HepG2 (cell line): ENCODE results near the gene NOTO. TPM values are rescaled to one million over a fixed set of nuclear protein-coding genes. Genes with fewer than 3 reads are reported as not detected.

ENCODE experiments used
- CEBPZ ChIP-seq: IDR thresholded peaks from 2 replicates; pipeline ENCODE4 v1.6.1; 2012; ENCODE audit warnings: low read length, improper control_type of control experiment
- ETV6 ChIP-seq: sonication (generic); formaldehyde crosslinking; conservative IDR thresholded peaks from 2 replicates; pipeline ENCODE4 v1.4.0; 2020; ENCODE audit warnings: missing genetic modification reagents
- HNF4G ChIP-seq, 2 experiments: sonication (generic) in 1 of 2; formaldehyde crosslinking in 1 of 2; IDR thresholded peaks; 2 replicates each; pipeline versions ENCODE4 v1.4.0 to v1.6.1; 2011 to 2020; ENCODE audit warnings: borderline replicate concordance in 2 of 2, low read depth in 2 of 2, mild to moderate bottlenecking in 2 of 2, low read length in 1 of 2, missing genetic modification reagents in 1 of 2, moderate library complexity in 1 of 2
- HNRNPLL ChIP-seq: fragments of 200-400 bp; formaldehyde crosslinking; IDR thresholded peaks from 2 replicates; pipeline ENCODE4 v1.6.1; 2017; ENCODE audit warnings: mild to moderate bottlenecking, low read depth, low read length; ENCODE audit not compliant: poor library complexity, severe bottlenecking
- HOXA5 ChIP-seq: sonication (generic); formaldehyde crosslinking; IDR thresholded peaks from 2 replicates; pipeline ENCODE4 v1.4.0; 2020; ENCODE audit warnings: missing genetic modification reagents
- KAT7 ChIP-seq: IDR thresholded peaks from 2 replicates; pipeline ENCODE4 v1.6.1; 2018; ENCODE audit warnings: borderline replicate concordance, missing compliant biosample characterization
- KLF15 ChIP-seq: sonication (generic); formaldehyde crosslinking; IDR thresholded peaks from 2 replicates; pipeline ENCODE4 v1.8.1; 2023; ENCODE audit warnings: borderline replicate concordance, mild to moderate bottlenecking, inconsistent platforms, missing genetic modification reagents, mixed read lengths
- MXD4 ChIP-seq: IDR thresholded peaks from 2 replicates; pipeline ENCODE4 v1.6.1; 2016; ENCODE audit warnings: mild to moderate bottlenecking, missing biosample characterization, missing genetic modification reagents
- NR1H2 ChIP-seq: sonication (generic); formaldehyde crosslinking; IDR thresholded peaks from 2 replicates; pipeline ENCODE4 v1.8.1; 2022; ENCODE audit warnings: low read depth, missing genetic modification reagents, borderline replicate concordance
- NR2F6 ChIP-seq, 2 experiments: IDR thresholded peaks; 2 replicates each; pipeline ENCODE4 v1.6.1; 2016; ENCODE audit warnings: antibody characterized with exemption in 1 of 2, mild to moderate bottlenecking in 1 of 2
- RNF2 ChIP-seq: fragments of 450-650 bp; conservative IDR thresholded peaks from 2 replicates; pipeline ENCODE4 v1.6.1; 2016; ENCODE audit warnings: low read depth
- TFDP1 ChIP-seq: IDR thresholded peaks from 2 replicates; pipeline ENCODE4 v1.6.1; 2016; ENCODE audit warnings: missing compliant biosample characterization, missing genetic modification reagents, borderline replicate concordance
- ZNF362 ChIP-seq: sonication (generic); formaldehyde crosslinking; IDR thresholded peaks from 2 replicates; pipeline ENCODE4 v1.4.0; 2020; ENCODE audit warnings: missing genetic modification reagents, mild to moderate bottlenecking, borderline replicate concordance
- ZNF451 ChIP-seq: sonication (generic); formaldehyde crosslinking; IDR thresholded peaks from 2 replicates; pipeline ENCODE4 v1.5.0; 2020; ENCODE audit warnings: mild to moderate bottlenecking, missing genetic modification reagents
- ZNF557 ChIP-seq: sonication (generic); formaldehyde crosslinking; IDR thresholded peaks from 2 replicates; pipeline ENCODE4 v1.4.0; 2020; ENCODE audit warnings: missing genetic modification reagents
- ZNF574 ChIP-seq: sonication (generic); formaldehyde crosslinking; IDR thresholded peaks from 2 replicates; pipeline ENCODE4 v1.4.0; 2020; ENCODE audit warnings: missing genetic modification reagents
- ZNF891 ChIP-seq: sonication (generic); formaldehyde crosslinking; IDR thresholded peaks from 2 replicates; pipeline ENCODE4 v1.5.0; 2020; ENCODE audit warnings: mild to moderate bottlenecking, missing genetic modification reagents
- polyA plus RNA-seq, 8 experiments: library from polyadenylated mRNA; depleted of rRNA in 3 of 8; stranded (reverse) in 7 of 8; unstranded in 1 of 8; fragments of >200 nt; fragmentation: Illumina TruSeq in 4 of 8; extraction: Trizol in 4 of 8; gene quantifications; 2 replicates each; pipeline versions ENCODE4 v1.2.1 to v1.2.3, GENCODE V29; 2011 to 2016; ENCODE audit warnings: low read depth in 4 of 8, missing spikeins in 1 of 8, mixed read lengths in 1 of 8; ENCODE audit not compliant: insufficient read depth in 1 of 8
- total RNA-seq, 5 experiments: library from RNA; depleted of rRNA; stranded (reverse); fragments of >200 nt; fragmentation: Illumina TruSeq; extraction: Trizol; gene quantifications; 2 replicates each; pipeline ENCODE4 v1.2.3, GENCODE V29; 2016; ENCODE audit warnings: low read depth in 1 of 5

The NOTO gene
- total and polyA plus RNA-seq, 2 of the 13 experiments (the other 11 are each of a cell fraction or from before 2014, with no cell fraction given): not detected

GRCh38 chr2:73260338-73260984 is 58.1 kb downstream of the NOTO start (continued):
- TF ChIP-seq CEBPZ (no peak), HOXA5 (CRISPR knock-in tag) (no peak), ZNF557 (CRISPR knock-in tag) (no peak), ETV6 (CRISPR knock-in tag) (0 out of 2 replicates have a peak, but pooled peaks have one; percentile 16), ZNF574 (peak; percentile 76), NR1H2 (CRISPR knock-in tag) (peak; percentile 62; the same call in 1 of the 2 replicates), HNF4G (IDR thresholded peaks at IDR 0.05; ENCODE audit: borderline replicate concordance, low read depth, low read length) (no peak), HNF4G (CRISPR knock-in tag; IDR thresholded peaks at IDR 0.05; ENCODE audit: borderline replicate concordance, low read depth) (peak; percentile 59; the same call in 1 of the 2 replicates), ZNF451 (CRISPR knock-in tag) (no peak), NR2F6 (IDR thresholded peaks at IDR 0.05) (no peak), NR2F6 (CRISPR knock-in tag; IDR thresholded peaks at IDR 0.05) (peak; percentile 7; the same call in 1 of the 2 replicates), ZNF891 (CRISPR knock-in tag) (no peak), HNRNPLL (peak; percentile 30), KAT7 (no peak), ZNF362 (CRISPR knock-in tag) (no peak), RNF2 (no peak), KLF15 (CRISPR knock-in tag) (no peak), TFDP1 (CRISPR knock-in tag) (peak; percentile 32; the same call in 1 of the 2 replicates), MXD4 (CRISPR knock-in tag) (peak; percentile 81; the same call in 1 of the 2 replicates)
